ENCODE data around the gene BAG5.
A peak's percentile ranks its signal among the peaks of the same experiment; 100 is the strongest.
"Not testable (repeated sequence)": the region's sequence is repeated elsewhere in the genome, so short reads cannot be mapped to it uniquely, and the experiment has no call there.

BAG5 gene

DNA sequence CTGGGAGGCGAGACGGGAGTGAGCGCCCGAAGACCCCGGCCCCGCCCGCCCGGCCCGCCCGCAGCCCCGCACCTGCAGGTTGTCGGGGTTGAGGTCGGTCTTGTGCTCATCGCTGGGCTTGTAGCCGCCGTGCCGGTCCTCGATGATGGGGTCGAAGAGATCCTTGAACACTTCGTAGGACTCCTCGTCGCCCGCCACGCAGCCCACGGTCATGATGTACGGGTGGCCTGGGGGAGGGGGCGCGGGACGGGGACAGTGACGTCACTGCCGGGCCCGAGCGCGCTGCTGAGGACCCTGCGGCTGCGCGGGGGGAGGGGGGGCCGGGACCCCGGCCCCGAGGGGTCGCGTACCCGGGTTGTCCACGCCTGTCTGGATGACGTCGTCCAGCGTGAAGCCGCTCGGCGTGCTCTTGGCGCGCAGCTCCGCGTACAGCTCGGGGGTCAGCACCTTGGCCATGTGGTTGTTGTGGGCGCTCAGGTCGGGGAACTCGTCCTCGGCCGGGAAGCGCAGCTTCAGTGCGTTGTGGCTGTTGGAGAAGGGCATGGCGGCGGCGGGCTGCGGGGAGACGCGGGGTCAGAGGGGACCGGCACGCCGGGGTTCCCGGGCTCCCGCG is 40.4 kb downstream of the BAG5 start:
- peak; percentile 24 for DNase-seq

DNA sequence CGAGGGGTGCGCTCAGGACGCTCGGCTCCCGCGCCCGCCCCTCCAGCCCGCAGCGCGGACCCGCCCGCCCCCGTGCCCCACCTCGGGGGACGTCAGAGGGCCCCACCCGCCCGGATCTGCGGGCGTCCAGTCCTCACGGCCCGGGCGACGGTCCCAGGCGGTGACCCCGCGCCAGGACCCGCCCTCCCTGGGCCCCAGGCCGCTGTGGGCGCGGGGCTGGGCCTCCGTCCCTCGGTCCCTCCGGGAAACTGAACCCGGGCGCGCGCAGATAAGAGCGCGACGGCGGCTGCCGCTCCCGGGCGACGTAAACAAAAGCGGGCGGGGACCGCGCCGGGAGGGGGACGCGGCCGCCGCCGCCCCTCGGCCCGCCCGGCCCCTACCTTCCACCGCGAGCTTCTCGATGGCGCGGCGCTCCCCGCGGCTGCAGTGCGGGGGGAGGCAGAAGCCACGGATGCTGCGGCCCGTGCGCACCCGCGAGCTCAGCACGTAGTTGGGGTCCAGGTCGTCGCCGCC is 41.0 kb downstream of the BAG5 start:
- DNase-seq, result peak; percentile 25

DNA sequence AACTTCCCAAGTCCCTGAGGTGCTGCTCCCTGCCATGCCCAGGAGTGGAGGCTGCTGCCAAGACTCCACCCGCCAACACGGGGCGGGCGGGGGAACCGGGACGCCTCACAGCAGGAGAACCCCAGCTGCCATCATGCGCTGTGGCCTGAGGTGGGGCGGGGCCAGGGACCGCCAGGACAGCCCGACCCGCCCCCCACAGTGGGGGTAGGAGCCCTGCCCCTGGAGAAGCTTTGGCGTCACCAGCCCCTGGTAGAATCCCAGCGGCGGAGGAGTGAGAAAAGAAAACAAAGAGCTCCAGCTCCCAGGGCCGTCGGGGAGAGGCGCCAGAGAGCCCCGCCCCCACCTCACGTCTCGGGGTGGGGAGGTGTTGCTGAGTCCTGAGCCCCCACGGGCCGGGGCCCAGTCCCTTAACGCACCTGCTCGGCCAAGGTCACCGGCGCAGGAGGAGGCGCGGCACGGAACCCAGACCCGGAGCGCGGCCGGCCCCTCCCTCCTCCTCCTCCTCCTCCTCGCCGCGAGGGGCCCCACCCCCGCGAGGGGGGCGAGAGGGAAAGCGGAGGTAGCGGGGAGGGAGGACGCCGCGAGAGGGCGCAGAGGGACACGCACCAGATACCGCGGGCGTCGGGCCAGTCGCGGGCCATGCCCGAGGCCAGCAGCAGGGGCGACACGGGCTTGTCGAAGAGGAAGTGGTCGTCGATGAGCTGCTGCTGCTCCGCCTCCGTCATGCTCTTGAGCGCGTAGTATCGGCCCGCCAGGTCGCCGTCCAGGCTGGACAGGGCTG is 41.6 kb downstream of the BAG5 start:
- peak; percentile 79 for DNase-seq

DNA sequence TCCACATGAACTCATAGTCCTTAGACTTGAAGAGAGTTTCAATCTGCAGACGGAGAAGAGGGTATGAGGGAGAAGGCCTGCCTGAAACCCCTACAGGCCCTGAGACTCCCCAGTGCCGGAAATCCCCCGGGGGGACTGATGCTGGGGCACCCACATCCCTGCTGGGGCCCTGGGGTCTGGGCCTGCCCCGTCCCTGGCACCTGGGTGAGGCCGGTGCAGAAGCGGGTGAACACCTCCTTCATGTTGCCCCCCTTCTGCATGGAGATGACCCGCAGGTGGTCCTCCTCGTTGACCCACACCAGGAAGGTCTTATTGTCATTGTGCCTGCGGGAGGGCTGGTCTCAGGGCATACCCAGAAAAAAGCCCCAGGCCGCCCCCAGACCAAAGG is 42.2 kb downstream of the BAG5 start:
- no peak for DNase-seq

DNA sequence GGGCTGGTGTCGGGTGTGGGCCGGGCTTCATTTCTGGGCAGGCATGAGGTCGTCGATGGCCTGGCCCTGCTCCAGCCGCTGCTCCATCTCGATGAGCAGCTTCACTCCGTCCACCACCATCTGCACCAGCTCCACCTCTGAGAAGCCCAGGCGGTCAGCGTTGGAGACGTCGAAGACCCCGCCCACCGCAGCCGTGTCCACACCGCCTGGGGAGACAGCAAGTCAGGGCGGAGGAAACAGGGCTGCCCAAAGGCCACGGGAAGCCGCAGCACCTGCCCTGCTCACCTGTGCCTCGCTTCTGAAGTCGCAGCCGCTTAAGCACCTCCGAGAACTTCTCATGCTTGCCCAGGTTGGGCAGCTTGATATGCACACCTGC is 42.6 kb downstream of the BAG5 start:
- DNase-seq, result no peak

DNA sequence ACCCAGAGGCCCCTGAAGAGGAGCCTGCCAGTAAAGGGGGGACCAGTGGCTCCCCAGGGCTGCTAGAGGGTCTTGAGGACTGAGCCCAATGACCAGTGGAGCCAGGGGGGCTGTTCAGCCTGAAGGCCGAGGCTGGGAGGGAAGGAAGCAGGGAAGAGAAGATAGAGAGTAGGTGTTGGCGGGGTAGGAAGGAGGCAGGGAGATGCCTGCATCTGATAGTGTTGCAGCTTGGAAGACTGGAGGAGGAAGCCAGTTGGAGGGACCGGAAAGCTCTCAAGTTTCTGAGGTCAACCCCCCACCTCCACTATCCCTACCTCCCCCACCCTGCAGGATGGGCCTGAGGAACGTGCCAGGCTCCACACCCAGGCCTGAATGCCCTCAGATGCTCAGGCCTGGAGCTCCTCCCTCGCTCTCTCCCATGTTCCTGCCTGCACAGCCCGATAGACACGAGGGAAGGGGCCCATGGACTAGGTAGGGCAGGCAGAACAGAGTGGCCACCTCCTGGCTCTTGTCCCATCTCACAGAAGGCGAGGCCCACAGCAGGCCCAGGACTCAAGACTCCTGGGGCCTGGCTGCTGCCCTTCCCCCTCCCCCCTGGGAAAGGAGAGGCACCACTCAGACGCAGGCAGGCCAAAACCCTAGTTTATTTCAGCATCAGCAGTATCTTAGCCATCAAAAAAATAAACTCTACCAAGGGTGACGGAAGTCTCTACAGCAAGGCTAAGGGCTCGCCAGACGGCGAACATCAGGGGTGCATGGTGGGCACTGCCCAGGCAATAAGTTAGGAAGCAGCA is 43.2 kb downstream of the BAG5 start:
- DNase-seq, result no peak

DNA sequence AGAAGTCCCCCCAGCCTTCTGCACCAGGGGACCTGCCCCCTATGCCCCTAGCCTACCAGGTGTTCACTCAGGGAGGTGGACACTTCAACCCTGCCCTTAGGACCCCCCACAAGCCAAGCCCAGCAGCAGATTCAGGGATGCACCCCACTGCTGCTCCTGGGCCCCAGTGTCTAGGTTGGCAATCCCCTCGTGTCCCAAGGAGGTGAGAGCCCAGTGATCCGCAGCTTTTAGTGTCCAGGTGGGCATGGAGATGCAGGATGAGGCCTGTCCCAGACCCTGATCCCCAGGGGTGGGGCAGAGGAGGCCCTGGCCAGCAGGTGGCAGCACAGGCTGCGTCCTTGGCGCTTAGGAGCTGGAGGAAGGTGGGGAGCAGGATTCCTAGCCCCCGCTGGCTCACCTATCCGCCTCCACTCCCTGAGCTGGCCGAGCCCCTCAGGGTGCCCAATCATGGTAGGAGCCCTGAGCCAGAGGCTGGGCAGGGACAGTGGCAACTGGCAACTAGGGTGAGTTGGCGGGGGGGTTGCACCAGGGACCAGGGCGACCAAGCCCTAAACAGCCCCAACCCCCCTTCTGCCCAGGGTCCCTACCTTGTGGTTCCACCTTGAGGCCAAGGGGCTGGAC is 43.9 kb downstream of the BAG5 start:
- peak; percentile 30 for DNase-seq

DNA sequence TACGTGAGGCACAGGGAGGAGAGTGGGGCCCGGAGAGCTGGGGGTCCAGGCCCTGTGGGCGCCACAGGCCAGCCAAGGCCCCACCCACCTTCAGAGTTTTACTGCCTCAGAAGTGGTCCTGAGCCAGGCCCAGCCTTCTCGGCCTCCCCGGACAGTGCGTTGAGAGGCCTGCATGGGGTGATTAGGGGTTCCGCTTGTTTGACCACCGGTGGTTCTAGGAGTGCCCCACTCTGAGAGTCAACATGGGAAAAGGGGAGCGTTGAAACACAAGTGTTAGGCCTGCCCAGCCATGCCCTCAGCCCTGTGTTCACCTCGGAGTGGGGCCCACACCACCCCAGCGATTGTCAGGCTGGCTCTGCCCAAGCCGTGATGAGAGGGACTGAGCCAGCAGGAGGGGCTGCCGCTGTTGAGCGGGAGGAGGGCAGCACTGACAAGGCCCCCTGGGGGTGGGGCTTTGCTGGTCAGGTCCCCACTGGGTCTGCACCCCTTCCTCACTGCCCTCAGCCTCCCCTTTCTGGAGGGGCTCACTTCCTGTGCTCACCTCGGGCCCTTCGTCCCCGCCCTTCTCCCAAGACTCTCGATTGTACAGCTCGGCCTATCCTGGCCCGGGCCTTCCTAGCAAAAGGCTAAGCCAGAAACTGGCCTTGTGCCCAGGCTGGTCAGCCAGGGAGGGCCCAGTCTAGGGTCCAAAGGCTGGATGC is 44.6 kb downstream of the BAG5 start:
- DNase-seq, result no peak

DNA sequence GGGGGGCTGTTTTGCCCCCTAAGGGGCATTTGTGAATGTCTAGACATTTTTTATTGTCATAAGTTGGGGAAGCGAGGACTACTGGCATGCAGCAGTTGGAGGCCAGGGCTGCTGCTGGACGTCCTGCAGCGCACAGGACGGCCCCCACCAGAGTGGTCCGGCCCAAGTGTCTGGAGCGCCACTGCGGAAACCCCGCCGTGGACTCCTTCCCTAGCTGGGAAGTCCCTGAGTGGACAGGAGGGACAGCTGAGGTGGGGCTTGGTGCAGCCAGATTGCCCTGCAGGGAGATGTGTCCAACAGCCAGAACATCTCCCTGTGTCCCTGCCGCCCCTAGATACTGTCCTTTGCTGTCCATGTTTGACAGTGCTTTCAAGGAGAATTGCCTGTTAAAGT is 45.3 kb downstream of the BAG5 start:
- DNase-seq, result no peak

DNA sequence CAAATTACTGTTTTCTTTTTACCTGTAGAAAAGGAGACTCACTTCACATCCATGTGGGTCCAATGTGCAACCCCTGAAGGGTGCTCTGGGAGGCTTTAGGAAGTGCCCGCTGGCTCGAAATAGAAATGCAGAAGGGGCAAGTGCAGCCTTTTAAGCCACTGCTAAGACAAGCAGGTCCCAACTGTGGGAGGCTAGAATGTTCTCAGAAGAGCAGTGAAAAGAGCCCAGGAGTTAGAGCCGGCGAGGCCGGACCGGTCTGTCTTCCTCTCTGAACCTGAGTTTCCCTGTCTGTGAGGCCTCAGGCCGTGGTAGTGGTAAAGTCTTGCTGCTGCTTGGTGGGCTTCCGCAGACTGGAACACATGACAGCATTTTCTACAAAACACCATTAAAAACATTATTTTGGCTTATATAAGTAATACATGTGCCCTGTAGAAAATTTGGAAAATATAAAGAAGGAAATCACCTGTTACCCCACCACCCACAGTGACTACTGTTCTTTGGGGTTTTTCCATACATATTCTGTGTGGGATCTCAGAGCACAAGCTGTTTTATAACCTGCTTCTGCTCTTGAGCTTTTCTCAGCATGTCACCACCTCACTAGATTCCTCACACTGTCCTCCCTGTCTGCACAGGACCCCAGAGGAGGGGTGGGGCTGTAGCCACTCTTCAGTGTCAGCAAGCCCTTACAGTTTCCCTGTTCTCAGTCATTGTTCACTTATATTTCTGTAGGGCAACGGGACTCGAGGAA is 45.9 kb downstream of the BAG5 start:
- no peak for DNase-seq

DNA sequence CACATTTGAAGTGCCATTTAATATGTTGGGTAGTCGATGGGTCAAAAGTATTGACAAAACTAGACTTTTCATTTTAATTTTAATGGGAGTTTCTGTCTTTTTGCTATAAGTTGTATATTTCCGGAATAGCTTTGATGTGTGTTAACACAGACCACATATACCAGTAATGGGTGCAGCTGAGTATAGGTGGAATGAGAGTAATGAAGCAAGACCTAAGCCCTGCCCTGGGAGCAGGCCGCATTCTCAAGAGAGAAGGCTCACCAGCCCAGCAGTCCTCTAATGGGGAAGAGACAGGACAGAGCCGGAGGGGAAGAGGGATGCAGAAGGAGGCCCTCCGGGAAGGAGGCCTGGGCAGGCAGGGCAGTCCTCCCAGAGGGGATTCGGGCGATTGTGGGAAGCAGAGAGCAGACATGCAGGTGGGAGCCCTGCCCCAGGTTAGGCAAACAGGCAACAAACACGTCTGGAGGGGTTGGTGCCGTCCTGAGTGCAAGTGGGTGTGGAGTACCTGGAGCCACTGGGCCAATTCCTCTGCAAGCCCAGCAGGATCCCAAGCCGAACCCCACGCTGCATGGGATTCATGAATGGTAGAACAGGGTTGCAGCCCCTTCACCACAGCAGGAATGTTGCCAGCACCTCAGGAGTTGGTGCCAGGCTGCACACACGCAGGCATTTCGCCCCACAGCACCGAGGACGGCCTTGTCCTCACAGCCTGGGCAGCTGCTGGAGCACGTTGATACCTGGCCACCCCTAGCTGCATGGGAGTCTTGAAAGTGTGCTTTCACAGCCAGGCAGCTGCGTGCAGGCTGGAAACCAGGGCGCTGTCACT is 47.6 kb downstream of the BAG5 start:
- no peak for DNase-seq

DNA sequence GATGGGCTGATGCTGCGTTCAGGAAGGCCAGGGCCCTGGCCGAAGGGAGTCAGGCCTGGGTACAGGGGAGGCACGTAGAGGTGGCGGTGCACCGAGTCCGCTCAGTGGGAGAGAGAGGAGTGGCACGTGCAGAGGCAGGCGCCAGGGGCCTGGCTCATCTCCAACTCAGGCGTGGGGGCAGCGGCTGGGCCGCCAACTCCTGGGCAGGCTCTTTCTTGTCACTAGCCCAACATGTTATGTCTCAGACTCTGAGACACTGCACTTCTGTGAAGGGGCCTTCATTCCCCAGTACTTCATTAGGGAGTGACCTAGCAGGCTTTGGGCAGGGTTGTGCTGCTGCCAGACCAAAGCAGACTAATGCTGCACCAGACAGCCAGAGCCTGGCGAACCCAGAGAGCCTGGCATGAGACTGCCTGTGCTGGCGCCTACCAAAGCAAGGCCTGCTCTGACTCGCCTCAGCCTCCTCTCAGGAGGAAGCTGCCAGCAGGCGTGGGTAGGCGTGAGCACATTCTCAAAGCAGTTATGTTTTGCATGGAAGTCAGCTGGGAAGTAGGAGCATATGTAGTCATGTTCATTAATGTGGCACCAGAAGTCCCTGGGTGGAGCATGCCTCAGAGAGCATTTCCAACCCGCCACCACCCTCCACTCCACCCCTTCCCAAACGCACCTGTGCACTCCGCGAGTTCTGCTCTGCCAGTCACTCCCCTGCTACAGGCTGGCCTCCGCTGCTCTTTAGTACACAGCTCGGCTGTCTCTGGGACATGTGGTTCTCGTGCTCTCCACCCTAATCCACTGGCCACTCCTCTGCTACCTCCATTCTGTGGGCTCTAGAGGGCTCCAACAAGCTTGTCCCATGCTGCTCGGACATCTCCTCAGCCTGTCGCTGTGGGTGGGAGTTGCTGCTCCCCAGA is 49.5 kb downstream of the BAG5 start:
- peak; percentile 94 for DNase-seq

DNA sequence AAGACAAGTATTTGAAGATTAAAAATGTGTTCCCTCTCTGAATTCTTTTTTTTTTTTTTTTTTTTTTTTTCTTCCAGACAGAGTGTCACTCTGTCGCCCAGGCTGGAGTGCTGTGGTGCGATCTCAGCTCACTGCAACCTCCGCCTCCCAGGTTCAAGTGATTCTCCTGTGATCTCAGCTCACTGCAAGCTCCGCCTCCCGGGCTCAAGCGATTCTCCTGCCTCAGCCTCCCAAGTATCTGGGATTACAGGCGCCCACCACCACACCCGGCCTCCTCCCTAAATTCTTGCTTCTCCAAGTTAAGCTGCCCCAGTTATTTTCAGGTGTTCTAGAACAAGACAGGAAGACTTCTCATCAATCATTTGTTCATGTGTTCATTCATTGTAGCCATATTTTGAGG is 50.3 kb downstream of the BAG5 start:
- not testable (repeated sequence) for DNase-seq

DNA sequence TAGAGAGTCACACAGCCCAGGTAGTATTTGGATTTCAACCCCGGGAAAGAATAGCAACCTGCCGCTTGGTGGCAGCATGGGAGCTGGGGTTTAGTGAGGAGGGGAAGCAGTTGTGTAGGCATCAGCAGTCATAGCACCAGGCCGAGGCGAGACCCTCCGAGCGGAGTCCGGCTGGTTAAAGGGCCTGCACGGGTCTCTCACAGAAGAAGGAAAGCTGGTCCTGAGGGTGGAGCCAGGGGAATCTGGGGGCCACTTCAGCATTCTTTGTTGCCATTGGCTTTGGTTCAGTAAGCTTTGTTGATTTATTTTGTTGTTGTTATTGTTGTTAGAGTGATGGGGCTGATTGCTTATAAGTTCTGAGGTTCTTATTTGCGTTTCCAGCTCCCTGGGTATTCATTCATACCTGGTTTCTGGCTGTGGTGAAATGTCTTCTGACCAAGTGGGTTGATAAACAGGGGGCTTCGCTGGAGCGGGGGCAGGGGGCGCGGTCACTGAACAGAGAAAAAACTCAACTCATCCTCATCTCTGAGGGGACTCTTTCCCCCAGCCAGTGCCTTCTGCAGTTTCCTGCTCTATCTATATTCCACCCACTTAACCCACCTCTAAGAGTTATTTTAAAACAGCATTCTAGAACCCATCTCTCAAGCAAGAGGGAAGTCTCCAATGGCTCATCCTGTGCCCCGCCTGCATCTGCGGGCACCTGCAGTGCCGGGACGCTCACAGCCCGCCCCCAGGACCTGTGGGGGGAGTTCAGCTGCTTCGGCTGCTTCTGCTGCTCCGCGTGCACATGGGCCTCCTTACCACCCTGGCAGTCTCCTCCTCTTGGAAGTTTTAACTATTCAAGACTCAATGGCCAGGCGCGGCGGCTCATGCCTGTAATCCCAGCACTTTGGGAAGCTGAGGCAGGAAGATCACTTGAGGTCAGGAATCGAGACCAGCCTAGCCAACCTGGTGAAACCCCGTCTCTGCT is 51.4 kb downstream of the BAG5 start:
- no peak for DNase-seq

DNA sequence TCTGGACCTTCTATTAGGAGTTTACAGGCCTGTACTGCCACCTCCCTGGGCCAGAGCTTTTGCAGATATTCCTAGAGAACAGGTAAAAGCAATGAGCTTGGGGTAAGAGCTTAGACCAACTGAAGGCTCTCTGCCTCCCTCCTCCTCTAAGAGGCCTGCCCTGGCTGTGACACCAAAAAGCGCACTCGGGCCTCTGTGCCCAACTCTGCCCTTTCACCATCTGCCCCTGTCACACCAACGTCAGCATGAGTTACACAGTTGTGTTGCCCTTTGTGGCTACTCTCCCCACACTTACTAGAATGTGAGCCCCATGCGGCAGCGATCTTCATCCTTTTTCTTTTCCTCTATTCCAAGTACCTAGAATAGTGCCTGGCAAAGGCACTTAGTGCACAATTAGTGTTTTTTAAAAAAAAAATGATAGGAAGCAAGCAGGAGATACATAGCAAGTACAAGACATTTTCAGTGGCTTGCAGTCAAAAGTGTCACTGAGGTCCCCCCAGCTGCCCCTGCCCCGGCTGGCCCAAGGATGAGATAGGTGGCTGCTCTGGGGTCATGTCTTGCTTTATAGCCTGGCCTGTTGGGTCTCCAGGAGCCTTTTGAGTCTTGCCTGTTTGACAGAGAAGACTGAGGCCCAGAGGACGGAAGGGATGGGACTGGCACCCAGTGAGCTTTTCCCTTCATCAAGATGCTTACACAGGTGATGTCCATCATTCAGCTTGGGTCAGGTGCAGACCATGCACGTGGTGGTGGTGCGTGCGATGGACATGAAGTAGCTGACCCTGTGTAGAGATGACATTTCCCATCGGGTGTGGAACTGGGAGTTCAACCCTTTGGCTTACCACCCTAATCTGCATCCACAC is 52.4 kb downstream of the BAG5 start:
- no peak for DNase-seq

DNA sequence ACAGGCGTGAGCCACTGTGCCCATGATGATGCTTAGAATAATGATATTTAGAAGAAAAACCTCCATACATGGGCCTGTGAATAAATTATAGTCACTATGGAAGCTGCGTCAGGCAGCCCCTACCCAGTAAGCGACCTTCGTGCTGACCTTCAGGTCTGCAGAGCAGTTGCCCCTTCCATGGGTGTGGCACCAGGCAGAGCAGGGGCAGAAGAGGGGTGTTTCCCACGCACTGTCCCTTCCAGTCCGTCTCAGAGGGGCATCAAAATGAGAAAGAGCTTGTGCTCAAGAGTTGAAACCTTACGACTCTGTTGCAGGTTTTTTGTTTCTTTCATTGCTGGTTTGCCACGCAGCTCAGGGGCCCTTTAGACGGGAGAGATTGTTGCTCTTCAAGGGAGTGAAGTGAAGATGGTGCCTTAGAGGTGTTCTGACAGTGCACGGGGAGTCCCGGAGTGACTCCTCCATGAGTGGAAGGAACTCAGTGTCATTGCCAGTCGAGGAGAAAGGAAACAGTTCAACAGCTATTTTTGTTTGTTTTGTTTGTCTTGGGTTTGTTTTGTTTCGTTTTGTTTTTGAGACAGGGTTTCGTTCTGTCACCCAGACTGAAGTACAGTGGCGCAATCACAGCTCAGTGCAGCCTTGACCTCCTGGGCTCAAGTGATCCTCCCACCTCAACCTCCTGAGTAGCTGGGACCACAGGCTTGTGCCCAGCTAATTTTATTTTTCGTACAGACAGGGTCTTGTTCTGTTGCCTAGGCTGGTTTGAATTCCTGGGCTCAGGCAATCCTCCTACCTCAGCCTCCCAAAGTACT is 53.7 kb downstream of the BAG5 start:
- DNase-seq, result no peak

DNA sequence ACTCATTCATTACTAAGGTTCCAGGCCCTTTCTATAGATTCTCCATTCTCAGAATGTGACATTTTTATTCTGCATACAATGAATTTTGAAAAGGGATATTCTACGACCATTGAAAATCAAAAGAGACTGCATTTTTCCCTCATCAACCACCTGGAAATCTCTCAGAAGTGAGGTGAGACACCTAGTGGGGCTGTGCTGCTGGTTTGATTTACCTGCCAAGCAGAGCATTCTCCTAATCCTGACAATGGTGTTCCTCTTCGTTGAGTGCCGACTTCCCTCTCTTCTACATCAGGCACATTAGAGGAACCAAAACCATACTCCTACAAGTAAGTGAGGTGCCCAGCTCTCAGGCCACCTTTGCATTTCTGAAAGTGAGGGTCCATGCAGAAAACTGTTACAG is 54.7 kb downstream of the BAG5 start:
- DNase-seq, result no peak
